Jurkat, Clone E6-1 (cell line): ENCODE results near the gene CPZ.
"Not testable (repeated sequence)": the region's sequence is repeated elsewhere in the genome, so short reads cannot be mapped to it uniquely, and the experiment has no call there.

ENCODE experiments used
- DNase-seq: peaks from one replicate; pipeline ENCODE4 v3.0.0-alpha.2; 2011; ENCODE audit warnings: low read depth, low spot score
- H3K4me3 ChIP-seq: 2 replicates; pipeline ENCODE4 v1.5.1; 2011; ENCODE audit warnings: mild to moderate bottlenecking, low read length, control low read depth, moderate library complexity

Gene CPZ

GRCh38 chr4:8555716-8556115 is 36.8 kb upstream of the CPZ start:
- no peak for DNase-seq
- H3K4me3 ChIP-seq, result no peak overlapping the region

GRCh38 chr4:8556341-8557150 is 36.0 kb upstream of the CPZ start:
- no peak for DNase-seq
- H3K4me3 ChIP-seq, result no peak overlapping the region

DNA sequence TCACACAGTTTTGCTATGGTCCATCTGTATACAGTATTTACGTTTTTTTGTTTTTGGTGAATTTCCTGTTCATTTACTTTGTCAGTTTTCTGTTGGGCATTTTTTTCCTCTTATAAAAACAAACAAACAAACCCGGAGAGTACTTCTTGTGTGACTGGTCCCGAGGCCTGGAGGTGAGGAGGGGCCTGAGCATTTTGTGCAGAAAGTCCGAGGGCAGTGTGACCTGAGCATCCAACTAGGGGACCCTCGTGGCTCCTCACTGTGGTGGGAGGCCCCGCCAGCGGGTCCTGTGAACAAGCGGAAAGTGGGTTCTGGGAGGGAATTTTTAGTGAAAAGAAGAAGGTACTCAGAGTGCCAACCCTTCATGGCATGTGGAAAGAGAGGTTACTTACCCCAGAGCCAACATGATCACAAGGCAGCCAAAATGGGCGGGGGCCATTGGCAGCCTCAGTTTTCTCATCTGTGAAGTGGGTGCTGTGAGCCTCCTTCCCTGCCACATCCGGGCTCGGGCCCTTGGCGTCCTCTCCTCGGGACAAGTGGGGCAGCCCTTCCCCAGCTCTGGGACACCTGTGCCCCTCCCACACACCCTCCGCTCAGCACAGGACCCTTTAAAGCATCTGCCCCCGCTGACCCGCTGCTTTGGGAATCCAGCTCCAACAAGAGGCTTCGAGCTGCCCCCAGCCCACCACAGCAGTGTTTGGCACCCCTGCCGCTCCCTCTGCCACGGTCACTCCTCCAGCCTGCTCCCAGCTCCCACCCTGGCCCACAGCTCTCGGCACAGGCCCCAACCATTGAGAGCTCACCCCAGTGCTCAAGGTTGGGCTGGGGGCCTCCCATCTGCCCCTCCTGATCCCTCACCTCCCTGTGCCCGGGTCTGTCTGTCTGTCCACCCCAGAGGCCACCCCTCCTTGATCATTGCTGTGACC is 35.2 kb upstream of the CPZ start:
- DNase-seq, result no peak
- no peak overlapping the region for H3K4me3 ChIP-seq

- DNase-seq, result no peak
- no peak overlapping the region for H3K4me3 ChIP-seq
These were observed 34.2 kb upstream of the CPZ start for GRCh38 chr4:8558080-8558960.

GRCh38 chr4:8559011-8559410 is 33.6 kb upstream of the CPZ start:
- no peak for DNase-seq
- no peak overlapping the region for H3K4me3 ChIP-seq

DNA sequence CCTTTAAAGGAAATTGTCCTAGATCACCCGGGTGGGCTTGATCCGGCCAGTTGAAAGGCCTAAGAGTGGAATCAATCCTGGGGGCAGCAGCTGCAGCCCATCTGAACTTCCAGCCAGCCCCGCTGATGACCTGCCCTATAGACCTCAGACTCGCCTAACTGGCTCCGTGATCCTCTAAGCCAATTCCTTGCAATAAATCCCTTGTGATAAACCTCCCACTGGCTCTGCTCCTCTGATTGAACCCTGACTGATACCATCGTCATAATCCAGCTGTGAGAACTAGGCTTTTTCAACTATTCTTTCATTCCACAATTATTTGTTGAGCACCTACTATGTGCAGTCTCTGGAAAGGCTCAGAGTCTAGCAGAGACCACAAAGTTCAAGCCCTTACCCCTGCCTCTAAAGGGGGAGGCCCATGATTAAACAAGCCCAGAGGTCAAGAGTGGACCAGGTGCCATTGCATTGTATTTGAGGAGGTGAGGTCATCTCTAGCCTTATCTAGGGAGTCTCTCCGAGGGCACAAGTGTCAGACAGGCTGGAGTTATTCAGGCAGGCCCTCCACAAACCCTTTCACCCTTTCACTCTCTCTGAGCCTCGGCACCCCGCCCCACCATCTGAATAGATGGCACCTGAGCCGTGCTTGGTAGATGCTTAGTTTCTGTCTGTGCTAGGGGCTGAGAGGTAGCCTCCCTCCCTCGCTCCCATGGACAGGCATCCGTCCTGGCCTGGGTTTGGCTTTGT is 32.9 kb upstream of the CPZ start:
- no peak overlapping the region for H3K4me3 ChIP-seq
- DNase-seq, result no peak

DNA sequence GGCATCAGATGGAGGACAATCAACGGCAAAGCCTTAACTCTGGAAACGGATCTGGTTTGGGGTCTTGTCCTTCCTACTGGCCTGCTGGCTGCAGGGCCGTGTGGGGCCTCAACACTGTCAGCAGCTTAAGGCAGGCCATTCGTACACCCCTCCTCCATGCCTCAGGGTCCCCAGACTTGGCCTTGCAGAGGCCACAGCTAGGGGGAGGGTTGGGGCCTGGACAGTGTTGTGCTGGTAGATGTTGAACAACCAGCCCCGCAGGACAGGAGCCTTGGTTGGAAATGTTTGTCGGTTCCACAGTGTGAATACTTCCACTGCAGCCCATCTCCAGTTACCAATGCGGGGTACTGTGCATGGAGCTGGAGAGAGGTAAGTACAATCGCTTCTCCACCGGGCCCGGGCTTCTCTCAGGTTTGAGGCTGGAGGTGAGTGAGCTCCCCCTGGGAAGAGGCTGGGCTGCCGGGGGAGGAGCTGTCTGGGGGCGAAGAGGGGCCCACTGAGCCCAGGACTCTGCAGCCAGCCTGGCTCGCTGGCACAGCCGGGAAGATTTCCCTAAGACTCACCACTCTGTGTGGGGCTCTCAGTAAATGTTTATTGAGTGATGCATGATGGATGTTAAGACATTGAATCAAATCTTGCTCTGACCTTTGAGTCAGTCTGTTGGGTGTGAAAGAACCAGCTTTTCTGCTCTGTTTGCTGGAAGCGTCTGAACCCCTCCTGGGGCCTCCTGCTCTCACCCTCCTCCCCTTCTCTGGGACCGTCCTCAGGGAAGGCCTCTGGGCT is 32.1 kb upstream of the CPZ start:
- no peak overlapping the region for H3K4me3 ChIP-seq
- DNase-seq, result no peak

DNA sequence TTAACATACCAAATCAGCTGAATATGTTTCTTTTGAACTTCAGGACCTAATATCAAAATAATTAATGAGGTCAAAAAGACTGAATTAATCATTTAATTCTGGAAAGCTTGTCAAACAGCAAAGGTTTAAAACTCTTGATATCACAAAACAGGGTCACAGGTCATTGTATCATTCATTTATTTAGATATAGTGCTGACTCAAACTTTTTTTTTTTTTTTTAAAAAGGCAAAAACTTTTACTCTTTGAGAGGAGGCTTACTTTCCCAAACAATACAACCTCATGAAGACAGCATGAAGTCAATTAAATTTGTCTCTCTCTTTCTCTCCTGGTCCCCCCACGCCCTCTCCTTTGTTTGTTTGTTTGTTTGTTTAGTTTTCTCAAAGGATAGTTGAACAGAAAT is 28.0 kb upstream of the CPZ start:
- DNase-seq, result no peak
- H3K4me3 ChIP-seq, result no peak overlapping the region

- no peak overlapping the region for H3K4me3 ChIP-seq
- DNase-seq, result no peak
These were observed 24.4 kb upstream of the CPZ start for GRCh38 chr4:8568068-8568668.

DNA sequence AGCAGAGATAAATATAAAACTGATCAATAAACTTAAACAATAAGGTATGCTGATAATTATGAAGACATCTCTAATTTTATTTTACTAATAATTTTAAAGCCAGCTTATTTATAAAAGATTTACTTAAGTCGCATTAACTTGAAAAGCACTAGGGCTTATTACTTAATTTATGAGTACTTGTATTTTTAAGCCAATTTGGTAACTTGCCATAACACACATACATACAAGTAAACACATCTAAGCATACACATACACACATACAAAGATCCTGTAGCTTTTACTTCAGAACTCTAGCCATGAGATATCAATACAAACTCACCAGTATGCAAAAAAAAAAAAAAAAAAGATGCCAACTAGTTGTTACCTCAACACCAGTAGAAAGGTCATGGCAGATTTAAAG is 22.4 kb upstream of the CPZ start:
- no peak overlapping the region for H3K4me3 ChIP-seq
- DNase-seq, result no peak

DNA sequence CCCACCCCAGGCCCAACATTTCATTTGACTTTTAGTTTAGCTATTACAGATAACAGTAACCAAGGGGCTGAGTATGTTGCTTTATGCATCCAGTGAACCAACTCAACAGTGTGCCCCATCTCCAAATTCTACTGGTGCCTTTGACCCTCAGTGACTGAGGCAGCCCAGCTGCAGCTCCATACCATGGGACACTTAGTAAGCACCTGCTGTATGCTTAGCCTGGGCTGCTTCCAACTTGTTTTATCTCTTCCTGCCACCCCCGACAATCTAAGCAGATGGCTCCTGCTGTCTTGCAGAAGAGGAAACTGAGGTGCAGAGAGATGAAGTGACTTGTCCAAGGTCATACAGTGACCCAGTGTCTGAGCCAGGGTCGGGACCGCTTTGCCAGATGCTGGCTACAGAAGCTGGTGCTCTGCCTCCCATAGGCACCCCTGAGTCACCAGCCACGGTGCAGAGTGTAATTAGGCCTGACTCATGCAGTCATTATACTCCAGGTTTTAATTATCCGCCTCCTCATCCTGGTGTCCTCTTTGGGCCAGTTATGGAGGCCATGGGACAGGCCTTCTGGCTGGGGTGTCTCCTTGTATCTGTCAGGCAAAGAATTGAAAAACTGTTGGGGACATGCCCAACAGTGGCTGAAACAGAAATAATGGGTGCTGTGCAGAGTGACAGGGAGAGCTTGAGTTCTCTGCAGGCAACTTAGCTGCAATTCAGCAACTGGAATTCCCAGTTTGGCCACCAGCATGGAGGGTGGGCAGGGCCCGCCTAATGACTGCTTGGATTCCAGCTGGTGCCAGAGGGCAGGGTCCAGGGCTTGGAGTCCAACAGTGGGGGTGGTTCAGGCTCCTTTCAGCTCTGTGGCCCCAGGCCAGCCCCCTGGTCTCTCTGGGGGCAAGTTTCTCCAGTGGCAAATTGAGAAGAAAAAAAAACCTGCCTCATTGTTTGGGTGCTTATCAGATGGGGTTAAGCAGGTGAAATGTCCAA is 20.6 kb upstream of the CPZ start:
- DNase-seq, result no peak
- no peak overlapping the region for H3K4me3 ChIP-seq

- H3K4me3 ChIP-seq, result no peak overlapping the region
- no peak for DNase-seq
These were observed 19.3 kb upstream of the CPZ start for GRCh38 chr4:8573266-8573665.

DNA sequence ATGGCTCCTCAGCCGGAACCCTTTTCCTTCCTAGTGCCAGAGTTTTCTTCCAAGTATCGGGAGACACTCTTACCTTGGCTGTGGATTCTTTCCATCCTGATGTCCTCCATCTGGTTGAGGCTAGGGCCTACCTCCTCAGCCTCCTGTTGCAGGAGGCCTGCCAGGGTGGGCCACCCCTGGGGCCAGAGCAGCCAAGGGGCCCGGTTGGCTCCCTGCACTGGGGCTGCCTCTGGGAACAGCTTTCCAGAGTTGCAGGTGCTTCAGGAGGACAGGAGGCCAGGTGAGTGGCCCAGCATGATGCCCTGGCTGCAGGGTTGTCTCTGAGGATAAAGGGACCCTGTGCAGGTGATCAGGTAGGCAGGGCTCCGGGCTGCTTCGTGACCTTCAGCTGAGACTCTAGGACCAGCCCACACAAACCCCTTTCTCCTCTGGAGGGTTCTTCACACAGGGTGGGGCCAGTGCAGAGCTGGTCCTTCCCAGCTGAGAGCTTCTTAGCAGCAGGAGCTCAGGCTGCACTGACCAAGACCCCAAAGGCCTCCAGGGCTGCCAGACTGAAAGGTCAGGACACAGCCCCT is 17.7 kb upstream of the CPZ start:
- H3K4me3 ChIP-seq, result no peak overlapping the region
- no peak for DNase-seq

DNA sequence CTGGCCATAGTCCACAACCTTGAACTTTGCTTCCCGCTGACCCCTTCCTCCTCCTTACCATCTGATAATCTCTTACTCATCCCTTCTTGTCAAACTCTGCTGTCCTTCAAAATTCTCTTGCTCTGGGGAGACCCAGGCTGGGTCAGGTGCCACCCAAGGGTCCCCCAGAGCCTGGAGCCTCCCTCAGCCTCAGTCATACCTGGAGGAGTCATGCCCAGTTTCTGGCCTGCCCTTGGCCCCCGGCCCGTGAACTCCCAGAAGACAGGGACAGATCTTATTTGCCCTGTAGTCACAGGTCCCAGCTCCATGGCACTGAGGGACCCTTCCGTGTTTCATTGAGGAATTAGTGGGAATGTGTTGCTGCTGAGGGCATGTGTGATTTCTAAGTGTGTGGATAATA is 17.1 kb upstream of the CPZ start:
- no peak for DNase-seq
- H3K4me3 ChIP-seq, result no peak overlapping the region

DNA sequence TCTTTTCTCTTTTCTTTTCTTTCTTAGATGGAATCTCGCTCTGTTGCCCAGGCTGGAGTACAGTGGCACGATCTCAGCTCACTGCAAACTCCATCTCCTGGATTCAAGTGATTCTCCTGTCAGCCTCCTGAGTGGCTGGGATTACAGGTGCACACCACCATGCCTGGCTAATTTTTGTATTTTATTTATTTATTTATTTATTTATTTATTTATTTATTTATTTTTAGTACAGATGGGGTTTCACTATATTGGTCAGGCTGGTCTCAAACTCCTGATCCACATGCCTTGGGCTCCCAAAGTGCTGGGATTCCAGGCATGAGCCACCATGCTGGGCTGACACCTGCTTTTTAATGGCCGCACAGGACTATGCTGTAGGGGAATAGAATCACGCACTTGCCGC is 16.0 kb upstream of the CPZ start:
- H3K4me3 ChIP-seq, DNase-seq: not testable (repeated sequence)

- no peak for DNase-seq
- H3K4me3 ChIP-seq, result no peak overlapping the region
These were observed 15.5 kb upstream of the CPZ start for GRCh38 chr4:8577046-8577445.
